VCaP (cell line): ENCODE results near the gene RDX.
A peak's percentile ranks its signal among the peaks of the same experiment; 100 is the strongest.

Experiments used
- H3K27ac ChIP-seq: fragments of 450-650 bp; 2 replicates; pipeline ENCODE4 v1.5.1; 2017
- CTCF ChIP-seq: fragments of 450-650 bp; conservative IDR thresholded peaks from 2 replicates; pipeline ENCODE4 v1.5.1; 2017; ENCODE audit warnings: mild to moderate bottlenecking, moderate library complexity

Gene RDX

GRCh38 chr11:110176366-110177085, 119.9 kb downstream of the RDX start:
- no peak for TF ChIP-seq CTCF
- H3K27ac ChIP-seq = no peak overlapping the region

- TF ChIP-seq CTCF = no peak
- H3K27ac ChIP-seq = no peak overlapping the region
These were observed 121.6 kb downstream of the RDX start for GRCh38 chr11:110174645-110175310.

- H3K27ac ChIP-seq = no peak overlapping the region
- TF ChIP-seq CTCF = peak; percentile 35
These were observed 122.4 kb downstream of the RDX start for GRCh38 chr11:110173811-110174644.

- H3K27ac ChIP-seq = no peak overlapping the region
- TF ChIP-seq CTCF = no peak
These were observed 123.8 kb downstream of the RDX start for GRCh38 chr11:110172468-110173065.

GRCh38 chr11:110169738-110170137, 126.7 kb downstream of the RDX start:
- TF ChIP-seq CTCF = no peak
- no peak overlapping the region for H3K27ac ChIP-seq

- H3K27ac ChIP-seq = no peak overlapping the region
- TF ChIP-seq CTCF = no peak
These were observed 128.2 kb downstream of the RDX start for GRCh38 chr11:110168033-110168803.
